H1 (cell line): ENCODE data around the gene SLC15A1. TPM values are rescaled to one million over a fixed set of nuclear protein-coding genes. Genes with fewer than 3 reads are reported as not detected.

Experiments used
- CTBP2 ChIP-seq: IDR thresholded peaks from 2 replicates; pipeline ENCODE4 v1.7.0; 2011; ENCODE audit warnings: borderline replicate concordance, mild to moderate bottlenecking, moderate library complexity, mixed read lengths, low read length; ENCODE audit not compliant: insufficient read depth, insufficient read length
- SIX5 ChIP-seq: IDR thresholded peaks from 2 replicates; pipeline ENCODE4 v1.6.1; 2011; ENCODE audit warnings: mild to moderate bottlenecking, low read depth, low read length
- SP1 ChIP-seq: IDR thresholded peaks from 2 replicates; pipeline ENCODE4 v1.6.1; 2011; ENCODE audit warnings: low read depth, low read length
- TBP ChIP-seq: IDR thresholded peaks from 2 replicates; pipeline ENCODE4 v1.6.1; 2011; ENCODE audit warnings: low read depth, low read length, improper control_type of control experiment
- YY1 ChIP-seq: IDR thresholded peaks from 2 replicates; pipeline ENCODE4 v1.6.1; 2011; ENCODE audit warnings: low read depth, mild to moderate bottlenecking, low read length
- polyA plus RNA-seq, 7 experiments: library from polyadenylated mRNA; depleted of rRNA in 3 of 7; stranded (reverse) in 5 of 7; unstranded in 2 of 7; fragments of >200 nt in 5 of 7; fragments of 200-250 nt in 2 of 7; gene quantifications; 1 replicate in 5 of 7; 2 replicates in 1 of 7; 4 replicates in 1 of 7; pipeline versions ENCODE4 v1.2.1 to v1.2.3, GENCODE V29; 2011 to 2013; ENCODE audit warnings: missing spikeins in 2 of 7, mixed read lengths in 2 of 7
- total RNA-seq: library from RNA; stranded (reverse); fragmentation: NEBNext Ultra II Directional; extraction: Animal tissue kit (Norgen Biotek cat#: 25700); gene quantifications from 2 replicates; pipeline ENCODE4 v1.2.1, GENCODE V29; 2021

SLC15A1 gene
- total and polyA plus RNA-seq, 2 of the 8 experiments (the other 6 are each of a cell fraction or from before 2014, with no cell fraction given) = 1.3 to 2.4 TPM

DNA sequence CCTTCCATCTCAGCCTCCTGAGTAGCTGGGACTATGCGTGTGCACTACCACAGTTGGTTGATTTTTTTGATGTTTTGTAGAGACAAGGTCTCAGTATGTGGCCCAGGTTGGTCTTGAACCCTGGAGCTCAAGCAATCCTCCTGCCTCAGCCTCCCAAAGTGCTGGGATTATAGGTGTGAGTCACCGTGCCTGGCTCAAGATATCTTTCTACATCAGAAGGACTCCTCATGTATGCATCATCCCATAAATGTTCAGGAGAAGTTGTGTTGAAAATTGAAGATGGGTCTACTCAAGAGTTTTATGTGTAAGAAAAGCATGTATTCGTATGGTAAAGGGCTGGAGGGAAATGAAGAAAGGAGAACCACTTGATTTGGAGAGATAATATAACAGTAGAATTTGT, 103.8 kb downstream of the SLC15A1 start (continued):
- TF ChIP-seq CTBP2 (no peak), SP1 (no peak), TBP (no peak), YY1 (no peak), SIX5 (no peak)
